Tibial artery (tissue), 4 donors: ENCODE results near the gene NAGS.
A peak's percentile ranks its signal among the peaks of the same experiment; 100 is the strongest.

Experiments
- DNase-seq, 2 donors: peaks; one replicate each; pipeline ENCODE4 v3.0.0-alpha.2; 2019
- H3K27ac ChIP-seq, 2 donors: fragments of 200-600 bp; sonication (generic) in 1 of 2; 1 replicate in 1 of 2; 2 replicates in 1 of 2; pipeline ENCODE4 v1.5.1; 2018 to 2019; ENCODE audit warnings: mild to moderate bottlenecking in 1 of 2
- H3K27me3 ChIP-seq, 2 donors: fragments of 200-600 bp; sonication (generic) in 1 of 2; one replicate each; pipeline versions ENCODE4 v1.5.1 to v1.6.0; 2016 to 2019
- H3K36me3 ChIP-seq, 3 donors: fragments of 200-600 bp; sonication (generic) in 2 of 3; one replicate each; pipeline ENCODE4 v1.5.1; 2016 to 2019; ENCODE audit warnings: mild to moderate bottlenecking in 2 of 3
- H3K4me1 ChIP-seq, 4 donors: fragments of 200-600 bp; sonication (generic) in 2 of 4; 1 replicate in 3 of 4; 2 replicates in 1 of 4; pipeline ENCODE4 v1.5.1; 2016 to 2019
- H3K4me3 ChIP-seq, 2 donors: fragments of 200-600 bp; sonication (generic) in 1 of 2; 1 replicate in 1 of 2; 2 replicates in 1 of 2; pipeline ENCODE4 v1.5.1; 2018 to 2019; ENCODE audit warnings: mild to moderate bottlenecking in 2 of 2
- H3K9me3 ChIP-seq, 3 donors: fragments of 200-600 bp; sonication (generic) in 1 of 3; one replicate each; pipeline ENCODE4 v1.5.1; 2016 to 2019
- CTCF ChIP-seq, 2 experiments: fragments of 200-600 bp in 1 of 2; fragments of 450-650 bp in 1 of 2; IDR thresholded peaks; one replicate each; pipeline ENCODE4 v1.5.1; 2017 to 2019; ENCODE audit warnings: antibody characterized with exemption in 2 of 2, mild to moderate bottlenecking in 1 of 2, moderate library complexity in 1 of 2
- intact Hi-C: fragments of 100-400 bp; cut with DNase I; formaldehyde crosslinking; loops from one replicate; pipeline ENCODE4 v1.15.0; 2023; ENCODE audit warnings: low total_unique reads

The NAGS gene

GRCh38 chr17:44002141-44002848, 2.1 kb upstream of the NAGS start:
- Histone ChIP-seq H3K4me3 (no peak overlapping the region), H3K27ac (no peak overlapping the region), H3K27me3 (peaks cover 16 to 63% of the 10 kb centered on the region in 2 donors), H3K4me1 (peaks cover 0 to 31% (median 29%) of the 10 kb centered on the region in 4 donors), H3K9me3 (no peaks in the 10 kb centered on the region), H3K36me3 (no peaks in the 10 kb centered on the region)
- TF ChIP-seq CTCF (IDR thresholded peaks at IDR 0.05): no peak
- intact Hi-C loops: no loop called here
- DNase-seq: no peak

GRCh38 chr17:44004761-44005526, 522 bp downstream of the NAGS start:
- intact Hi-C loops: no loop called here
- Histone ChIP-seq H3K4me1 (peaks cover 0 to 40% (median 34%) of the 10 kb centered on the region in 4 donors), H3K27ac (no peak overlapping the region), H3K9me3 (no peaks in the 10 kb centered on the region), H3K4me3 (peak overlapping the region; percentile 10 to 53), H3K36me3 (peaks cover 0 to 7% (median 0%) of the 10 kb centered on the region in 3 donors), H3K27me3 (peaks cover 16 to 73% of the 10 kb centered on the region in 2 donors)
- DNase-seq: no peak
- TF ChIP-seq CTCF (IDR thresholded peaks at IDR 0.05): no peak

GRCh38 chr17:44005527-44006271, 1.3 kb downstream of the NAGS start:
- Histone ChIP-seq H3K36me3 (peaks cover 0 to 13% (median 0%) of the 10 kb centered on the region in 3 donors), H3K4me1 (peaks cover 0 to 40% (median 34%) of the 10 kb centered on the region in 4 donors), H3K9me3 (no peaks in the 10 kb centered on the region), H3K4me3 (peak overlapping the region; percentile 44 to 53), H3K27ac (peak overlapping the region in 1 of 2 donors; percentile 2), H3K27me3 (peaks cover 16 to 73% of the 10 kb centered on the region in 2 donors)
- no peak for TF ChIP-seq CTCF (IDR thresholded peaks at IDR 0.05)
- peak in 1 of 2 donors; percentile 68 for DNase-seq
- intact Hi-C loops: no loop called here

GRCh38 chr17:44006272-44006597, 1.8 kb downstream of the NAGS start:
- no peak for DNase-seq
- Histone ChIP-seq H3K4me1 (peaks cover 0 to 40% (median 34%) of the 10 kb centered on the region in 4 donors), H3K4me3 (peak overlapping the region; percentile 44 to 53), H3K27ac (peak overlapping the region in 1 of 2 donors; percentile 2), H3K27me3 (peaks cover 16 to 68% of the 10 kb centered on the region in 2 donors), H3K9me3 (no peaks in the 10 kb centered on the region), H3K36me3 (peaks cover 0 to 18% (median 0%) of the 10 kb centered on the region in 3 donors)
- no peak for TF ChIP-seq CTCF (IDR thresholded peaks at IDR 0.05)
- intact Hi-C loops: no loop called here

GRCh38 chr17:44006598-44007345, 2.4 kb downstream of the NAGS start:
- Histone ChIP-seq H3K36me3 (peaks cover 0 to 24% (median 0%) of the 10 kb centered on the region in 3 donors), H3K9me3 (no peaks in the 10 kb centered on the region), H3K27me3 (peaks cover 16 to 63% of the 10 kb centered on the region in 2 donors), H3K27ac (peak overlapping the region in 1 of 2 donors; percentile 2), H3K4me3 (peak overlapping the region; percentile 44 to 53), H3K4me1 (peaks cover 0 to 40% (median 34%) of the 10 kb centered on the region in 4 donors)
- intact Hi-C loops: no loop called here
- DNase-seq: peak; percentile 96 to 97
- TF ChIP-seq CTCF (IDR thresholded peaks at IDR 0.05): peak; percentile 38 to 40
